HG03108 (cell line): ENCODE measurements around the gene ADCY9.
"Not testable (repeated sequence)": the region's sequence is repeated elsewhere in the genome, so short reads cannot be mapped to it uniquely, and the experiment has no call there.

Experiments used
- ATAC-seq: cut with Tn5 transposase; IDR thresholded peaks from one replicate; pipeline ENCODE4 v1.9.1; 2021; ENCODE audit warnings: moderate library complexity; ENCODE audit not compliant: unreplicated experiment

ADCY9 gene

DNA sequence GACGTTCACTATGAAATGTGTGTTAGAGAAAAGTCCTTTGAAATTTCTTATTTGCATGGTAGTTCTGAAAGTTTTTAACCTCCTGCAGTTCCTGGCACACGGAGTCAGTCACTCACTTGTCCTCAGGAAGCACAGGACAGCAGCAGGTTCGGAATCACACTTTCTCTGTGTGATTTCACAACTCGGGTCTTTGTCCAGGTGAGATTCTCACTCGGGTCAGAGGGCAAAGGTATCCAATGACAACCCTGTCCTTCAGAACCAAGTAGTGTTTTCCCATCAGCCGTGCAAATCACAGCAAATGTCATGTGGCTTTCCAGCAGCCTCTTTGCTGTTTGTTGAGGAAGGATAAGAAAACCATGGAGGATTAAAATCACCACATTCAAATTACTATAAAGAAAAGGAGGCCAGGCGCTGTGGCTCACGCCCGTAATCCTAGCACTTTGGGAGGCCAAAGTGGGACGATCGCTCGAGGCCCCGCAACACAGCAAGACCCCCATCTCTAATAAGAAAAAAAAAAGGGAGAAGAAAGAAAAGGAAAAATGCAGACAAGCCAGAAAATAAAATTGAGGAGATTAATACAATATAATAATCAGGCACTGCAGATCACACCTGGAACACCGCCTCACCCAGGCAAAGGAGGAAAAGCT lies 22.0 kb downstream of the ADCY9 start:
- ATAC-seq: no peak

DNA sequence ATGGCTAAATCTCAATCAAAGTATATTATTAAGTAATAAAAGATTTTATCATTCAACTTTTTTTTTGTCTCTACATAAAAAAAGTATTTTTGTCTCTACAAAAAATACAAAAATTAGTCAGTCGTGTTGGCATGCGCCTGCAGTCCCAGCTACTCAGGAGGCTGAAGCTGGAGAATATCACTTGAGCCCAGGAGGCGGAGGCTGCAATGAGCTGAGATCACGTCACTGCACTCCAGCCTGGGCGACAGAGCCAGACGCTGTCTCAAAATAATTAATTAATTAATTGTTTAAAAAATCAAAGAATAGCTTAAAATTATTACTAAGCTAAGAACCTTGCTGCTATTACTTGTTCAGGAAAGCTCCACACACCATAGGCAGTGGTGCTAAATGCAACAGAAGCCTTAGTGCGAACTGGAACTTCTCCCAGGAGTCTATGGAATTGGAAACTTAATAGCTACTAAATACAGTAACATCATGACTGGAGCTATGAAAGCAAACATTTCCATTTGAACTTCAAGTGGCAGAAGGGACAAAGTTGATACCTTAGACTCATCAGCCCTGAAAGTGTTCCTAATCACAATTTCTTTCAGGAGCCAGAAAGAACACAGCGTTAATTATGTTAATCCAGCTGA lies 22.6 kb downstream of the ADCY9 start:
- ATAC-seq: no peak

- no peak for ATAC-seq
Observed at GRCh38 chr16:4092547-4093265, 23.5 kb downstream of the ADCY9 start.

- ATAC-seq: no peak
Observed at GRCh38 chr16:4091240-4092012, 24.8 kb downstream of the ADCY9 start.

DNA sequence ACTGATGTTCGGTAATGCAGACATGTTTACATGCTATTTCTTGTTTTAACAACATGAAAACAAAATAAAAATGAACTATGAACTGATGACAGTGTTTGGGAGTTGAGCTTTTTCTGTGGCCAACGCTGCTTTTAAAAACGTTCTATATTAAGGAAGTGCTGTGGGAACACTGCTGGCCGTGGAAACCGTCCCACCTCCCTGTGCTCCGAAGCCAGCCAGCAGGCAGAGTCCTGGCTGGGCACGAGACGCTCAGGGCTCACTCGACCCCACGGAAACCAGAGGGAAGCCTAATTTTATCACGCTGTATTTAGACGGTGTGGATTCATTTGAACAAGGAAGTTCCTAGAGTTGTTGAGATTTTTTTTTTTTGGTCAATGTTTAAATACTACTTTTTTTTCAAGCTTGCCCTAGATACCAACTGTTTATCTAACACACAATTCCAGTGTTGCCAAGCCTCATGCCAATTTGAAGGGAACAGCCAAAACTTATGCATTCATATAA lies 25.8 kb downstream of the ADCY9 start:
- ATAC-seq: no peak

- ATAC-seq: no peak
Observed at GRCh38 chr16:4089811-4090301, 26.4 kb downstream of the ADCY9 start.

GRCh38 chr16:4089251-4089810 lies 26.9 kb downstream of the ADCY9 start:
- ATAC-seq: no peak

- no peak for ATAC-seq
Observed at GRCh38 chr16:4087990-4088577, 28.2 kb downstream of the ADCY9 start.

DNA sequence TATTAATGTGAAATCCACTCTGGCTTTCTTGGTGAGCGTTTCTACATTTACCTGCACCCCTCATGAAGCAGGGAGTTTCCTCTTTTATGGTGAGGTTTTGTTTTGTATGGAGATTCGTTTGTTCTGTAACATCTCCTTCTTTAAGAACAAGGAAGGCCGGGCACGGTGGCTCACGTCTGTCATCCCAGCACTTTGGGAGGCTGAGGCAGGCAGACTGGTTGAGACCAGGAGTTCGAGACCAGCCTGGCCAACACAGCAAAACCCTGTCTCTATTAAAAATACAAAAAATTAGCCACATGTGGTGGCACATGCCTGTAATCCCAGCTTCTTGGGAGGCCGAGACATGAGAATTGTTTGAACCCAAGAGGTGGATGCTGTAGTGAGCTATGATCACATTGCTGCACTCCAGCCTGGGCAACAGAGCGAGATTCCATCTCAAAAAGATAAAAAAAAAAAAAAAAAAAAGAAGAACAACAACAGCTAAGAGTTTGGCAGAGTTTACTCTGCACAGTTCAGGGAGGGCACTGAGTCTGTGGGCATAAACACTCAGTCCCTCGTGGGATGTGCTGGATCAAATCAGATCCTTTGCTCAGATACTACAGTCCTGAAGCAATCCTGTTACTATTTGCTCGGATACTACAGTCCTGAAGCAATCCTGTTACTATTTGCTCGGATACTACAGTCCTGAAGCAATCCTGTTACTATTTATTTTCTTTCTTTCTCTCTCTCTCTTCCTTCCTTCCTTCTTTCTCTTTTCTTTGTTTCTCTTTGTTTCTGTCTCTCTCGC lies 28.9 kb downstream of the ADCY9 start:
- no peak for ATAC-seq

DNA sequence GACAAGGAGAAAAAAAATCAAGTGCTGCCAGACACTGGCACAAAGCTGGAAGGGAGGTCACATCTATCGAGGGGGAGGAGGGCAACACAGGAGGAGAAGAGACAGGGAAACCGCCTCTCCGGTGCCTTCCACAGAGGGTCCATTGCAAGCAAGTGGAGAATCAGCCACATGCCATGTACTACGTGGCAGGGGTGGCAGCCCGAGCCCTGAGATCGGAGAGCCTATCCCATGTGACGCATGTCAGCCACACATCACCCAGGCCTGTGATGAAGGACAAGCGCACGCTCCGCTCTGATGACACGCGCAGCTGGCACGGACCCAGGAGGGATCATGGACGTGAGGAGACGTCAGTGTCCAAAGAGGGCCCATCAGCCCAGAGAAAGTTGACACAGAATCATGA lies 30.1 kb downstream of the ADCY9 start:
- ATAC-seq: no peak

DNA sequence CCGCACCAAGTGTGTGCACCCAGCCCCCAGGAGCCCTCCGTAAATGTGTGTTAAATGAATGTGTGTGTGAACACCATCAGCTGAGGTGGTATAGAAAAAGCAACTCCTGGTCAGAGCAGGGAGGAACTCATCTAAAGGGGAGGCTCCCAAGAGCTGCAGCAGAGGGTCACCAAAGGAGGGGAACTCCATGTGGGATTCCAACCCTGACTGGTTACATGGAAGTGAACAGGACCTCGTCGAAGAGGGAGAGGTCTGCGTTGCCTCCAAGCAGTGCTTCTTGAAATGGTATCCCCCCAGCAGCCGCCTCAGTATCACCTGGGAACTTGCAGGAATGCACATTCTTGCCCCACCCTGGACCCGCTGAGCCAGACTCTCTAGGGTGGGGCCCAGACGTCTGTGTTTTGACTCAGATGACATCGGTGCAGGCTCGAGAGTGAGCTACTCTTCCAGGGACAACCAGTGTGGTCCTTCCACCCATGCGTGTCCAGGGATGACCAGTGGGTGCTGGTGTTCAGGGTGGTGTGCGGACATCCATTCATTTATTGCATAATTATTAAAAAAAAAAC lies 30.8 kb downstream of the ADCY9 start:
- no peak for ATAC-seq

- no peak for ATAC-seq
Observed at GRCh38 chr16:4083347-4083870, 32.8 kb downstream of the ADCY9 start.

DNA sequence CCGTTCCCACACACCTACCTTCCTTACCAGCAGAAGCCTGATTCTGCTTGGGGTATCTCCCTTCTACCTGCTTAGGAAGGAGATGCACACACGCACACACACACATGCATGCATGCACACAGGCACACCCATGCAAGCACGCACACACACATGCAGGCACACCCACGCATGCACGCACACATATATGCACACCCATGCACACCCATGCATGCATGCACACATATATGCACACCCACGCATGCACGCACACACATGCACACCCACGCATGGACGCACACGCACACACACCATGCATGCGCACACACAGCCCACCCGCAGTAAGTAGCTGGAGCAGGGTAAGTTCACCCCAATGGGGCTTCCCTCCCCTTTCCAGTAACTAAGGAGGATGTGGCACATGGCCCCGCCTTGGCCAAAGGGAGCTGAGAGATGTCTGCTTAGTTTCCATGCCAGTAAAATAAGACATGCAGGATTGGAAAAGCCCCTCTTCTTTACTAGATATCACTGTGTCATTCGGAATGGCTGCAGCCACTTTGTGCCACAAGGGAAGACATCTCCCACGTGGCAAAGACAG lies 33.7 kb downstream of the ADCY9 start:
- ATAC-seq: no peak

DNA sequence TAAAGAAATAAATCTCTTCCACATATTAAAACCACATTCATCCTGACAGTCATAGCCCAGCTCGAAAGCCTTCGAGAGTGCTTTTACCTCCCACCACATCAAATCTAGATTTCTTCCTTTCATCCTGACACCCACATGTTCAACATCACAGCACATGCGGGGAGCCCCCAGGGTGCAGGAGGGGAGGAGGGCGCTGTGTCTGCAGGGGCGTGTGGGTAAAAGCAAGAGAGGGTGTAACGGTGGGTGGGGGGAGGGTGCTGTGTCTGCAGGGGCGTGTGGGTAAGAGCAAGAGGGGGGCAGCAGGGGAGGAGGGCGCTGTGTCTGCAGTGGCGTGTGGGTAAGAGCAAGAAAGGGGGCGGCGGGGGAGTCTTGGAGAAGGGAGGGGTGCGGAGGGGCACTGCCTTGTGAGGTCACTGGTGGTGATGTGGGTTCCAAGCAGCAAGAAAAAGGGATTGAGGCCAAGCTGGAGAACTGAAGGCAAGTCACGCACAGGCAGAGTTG lies 34.7 kb downstream of the ADCY9 start:
- ATAC-seq: no peak

DNA sequence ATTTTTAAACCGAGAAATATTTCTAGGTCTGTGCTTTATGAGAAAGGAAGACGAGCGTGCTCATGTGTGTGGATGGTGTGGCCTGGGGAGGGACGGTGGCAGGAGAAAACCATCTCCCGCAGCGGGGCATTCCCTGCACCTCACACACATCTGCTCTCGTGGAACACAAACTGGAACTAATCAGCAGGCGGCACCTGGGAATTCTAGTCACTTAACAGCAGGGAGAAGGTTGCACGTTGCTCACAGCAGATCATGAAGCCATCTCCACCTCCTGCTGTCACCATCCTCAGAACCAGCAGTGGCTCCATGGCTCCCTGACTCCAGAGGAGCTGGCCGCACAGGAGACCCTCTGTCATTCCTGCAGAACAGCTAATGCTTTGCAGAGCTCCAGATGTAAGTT lies 35.2 kb downstream of the ADCY9 start:
- no peak for ATAC-seq

DNA sequence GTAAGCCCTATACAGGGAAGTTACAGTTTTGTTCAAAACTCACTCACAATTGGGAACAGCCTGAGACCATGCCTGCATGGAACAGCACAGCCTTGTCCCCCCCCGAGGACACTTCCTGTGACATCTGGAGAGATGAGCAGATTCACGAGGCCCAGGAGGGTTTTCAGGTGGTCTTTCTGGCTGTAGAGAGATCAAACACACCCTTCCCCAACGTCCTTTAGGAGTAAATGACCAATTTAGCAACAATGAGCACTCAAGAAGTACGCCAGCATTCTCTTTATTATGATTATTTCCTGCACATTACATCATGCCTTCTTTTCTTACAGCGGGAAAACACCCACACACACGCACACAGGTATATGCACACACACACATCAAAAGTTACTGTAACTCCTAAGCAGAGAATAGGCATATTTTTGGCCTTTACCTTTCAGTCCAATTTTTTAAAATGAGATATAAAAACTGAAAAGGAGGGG lies 39.0 kb downstream of the ADCY9 start:
- ATAC-seq: no peak

- no peak for ATAC-seq
Observed at GRCh38 chr16:4075534-4075933, 40.7 kb downstream of the ADCY9 start.

GRCh38 chr16:4073150-4073549 lies 43.1 kb downstream of the ADCY9 start:
- not testable (repeated sequence) for ATAC-seq
